ENCODE results near the gene ZNF638. TPM values are rescaled to one million over a fixed set of nuclear protein-coding genes. Genes with fewer than 3 reads are reported as not detected.

ZNF638 gene
- total and polyA plus RNA-seq, 10 of the 15 experiments (the other 5 are each of a cell fraction or from before 2014, with no cell fraction given), result 37.6 to 133 (median 64.5) TPM

GRCh38 chr2:71483246-71483645 is 151.7 kb downstream of the ZNF638 start (continued):
- no peak for TF ChIP-seq NR2C1 (IDR thresholded peaks at IDR 0.05)

- ChIA-PET CTCF (no interaction called here), POLR2A (no interaction called here), SMC1A (ENCODE audit: uncharacterized antibody, unreplicated experiment) (no interaction called here), RAD21 (ENCODE audit: unreplicated experiment) (no interaction called here)
- DNase-seq (ENCODE audit: low read depth, low spot score) (no peak), FAIRE-seq (no peak), ATAC-seq (no peak)
- TF ChIP-seq FOXK2 (IDR thresholded peaks at IDR 0.05), result no peak
- no peak for TF ChIP-seq JUNB (IDR thresholded peaks at IDR 0.05)
- TF ChIP-seq ZNF592 (IDR thresholded peaks at IDR 0.05), result no peak
- TF ChIP-seq RCOR1 (conservative IDR thresholded peaks at IDR 0.05; ENCODE audit: low read depth, low read length), result no peak
- TF ChIP-seq USF1 (IDR thresholded peaks at IDR 0.05; ENCODE audit: borderline replicate concordance, extremely low read length, insufficient read depth, low read depth, low read length), result no peak
- TF ChIP-seq ZNF274 (IDR thresholded peaks at IDR 0.05; ENCODE audit: insufficient read depth, insufficient read length), result no peak
- TF ChIP-seq LARP7 (IDR thresholded peaks at IDR 0.05), result no peak
- Histone ChIP-seq H3K79me2 (ENCODE audit: control insufficient read depth, insufficient read depth, low read length) (no peaks in the 10 kb centered on the region), H3K36me3 (ENCODE audit: control insufficient read depth in 2 of 2, insufficient read depth in 2 of 2, low read length in 1 of 2) (no peaks in the 10 kb centered on the region), H3K4me2 (ENCODE audit: control insufficient read depth, insufficient read depth) (no peak overlapping the region), H3K4me1 (ENCODE audit: control insufficient read depth, insufficient read depth, low read length) (no peaks in the 10 kb centered on the region), H3K9ac (ENCODE audit: control insufficient read depth, insufficient read depth, low read length) (no peak overlapping the region), H3K27ac (ENCODE audit: control insufficient read depth, insufficient read depth) (no peak overlapping the region), H3K4me3 (no peak overlapping the region), H3K9me3 (replicated peaks; ENCODE audit: control insufficient read depth, insufficient read depth, low read length) (no peaks in the 10 kb centered on the region), H3K27me3 (replicated peaks in 1 of 2; ENCODE audit: control insufficient read depth in 2 of 2, insufficient read depth in 2 of 2, low read length in 1 of 2) (peaks cover 0 to 2% of the 10 kb centered on the region in 2 experiments; a peak in 1 of 4 replicates), H2AFZ (ENCODE audit: control insufficient read depth, low read depth, low read length) (no peak overlapping the region), H4K20me1 (ENCODE audit: control insufficient read depth, insufficient read depth) (no peaks in the 10 kb centered on the region)
- in situ Hi-C loops (cut with MboI) (no loop called here), intact Hi-C loops (cut with micrococcal nuclease; ENCODE audit: unreplicated experiment) (no loop called here)
- no TSS peak for BruUV-seq (replicated peaks)
- 0% methylated on average over 2 of the region's 2 CpGs for WGBS (ENCODE audit: insufficient coverage, insufficient replicate concordance, low lambda C conversion rate, missing lambda C conversion rate)
These were observed 152.8 kb downstream of the ZNF638 start for GRCh38 chr2:71484354-71484753.

Small RNA genes within 50 kb of the gene (small RNA-seq; reads per million reads assigned to genes)
- not detected for gene RNU6-105P

Other genes starting within 250 kb of the ZNF638 start
- gene MCEE, start 201.6 kb upstream of the ZNF638 start, total RNA-seq (2014; rRNA removed), result 19.3 and 23.5 TPM in 2 replicates
- 17.1 and 18.0 TPM in 2 replicates for gene MCEE, start 201.6 kb upstream of the ZNF638 start, total RNA-seq (2014; rRNA removed; fragmentation: Illumina TruSeq; extraction: Trizol)
- 14.4 and 17.3 TPM in 2 replicates for gene MCEE, start 201.6 kb upstream of the ZNF638 start, total RNA-seq (2021)
- gene MCEE, start 201.6 kb upstream of the ZNF638 start, polyA plus RNA-seq (2011; rRNA removed), result 19.0 and 24.1 TPM in 2 replicates
- 19.3 and 23.2 TPM in 2 replicates for gene MCEE, start 201.6 kb upstream of the ZNF638 start, polyA plus RNA-seq (2014; fragmentation: Illumina TruSeq; extraction: Trizol)
- 10 to 100 TPM; 43.6 to 63.4 TPM for gene MCEE, start 201.6 kb upstream of the ZNF638 start, polyA plus RNA-seq (2014; fragmentation: Nextera tagmentation; extraction: Ambion mirVana)
- 21.3 and 22.4 TPM in 2 replicates for gene MCEE, start 201.6 kb upstream of the ZNF638 start, polyA plus RNA-seq (2014; rRNA removed)
- gene MCEE, start 201.6 kb upstream of the ZNF638 start, polyA plus RNA-seq (2016; fragmentation: Nextera tagmentation; extraction: Ambion mirVana), result 10 to 100 TPM; 37.7 to 41.9 TPM
- gene MPHOSPH10, start 201.1 kb upstream of the ZNF638 start, total RNA-seq (2014; rRNA removed), result 27.7 and 34.3 TPM in 2 replicates
- gene MPHOSPH10, start 201.1 kb upstream of the ZNF638 start, total RNA-seq (2014; rRNA removed; fragmentation: Illumina TruSeq; extraction: Trizol), result 39.7 and 43.0 TPM in 2 replicates
- 36.4 and 42.3 TPM in 2 replicates for gene MPHOSPH10, start 201.1 kb upstream of the ZNF638 start, total RNA-seq (2021)
- 23.8 and 38.7 TPM in 2 replicates for gene MPHOSPH10, start 201.1 kb upstream of the ZNF638 start, polyA plus RNA-seq (2011; rRNA removed)
- gene MPHOSPH10, start 201.1 kb upstream of the ZNF638 start, polyA plus RNA-seq (2014; fragmentation: Illumina TruSeq; extraction: Trizol), result 56.8 and 71.1 TPM in 2 replicates
- 10 to 100 TPM; 29.1 to 40.4 TPM for gene MPHOSPH10, start 201.1 kb upstream of the ZNF638 start, polyA plus RNA-seq (2014; fragmentation: Nextera tagmentation; extraction: Ambion mirVana)
- gene MPHOSPH10, start 201.1 kb upstream of the ZNF638 start, polyA plus RNA-seq (2014; rRNA removed), result 30.7 and 37.0 TPM in 2 replicates
- gene MPHOSPH10, start 201.1 kb upstream of the ZNF638 start, polyA plus RNA-seq (2016; fragmentation: Nextera tagmentation; extraction: Ambion mirVana), result 10 to 100 TPM; 44.9 to 46.9 TPM
- 0.17 and 0.33 TPM in 2 replicates for gene PAIP2B, start 104.7 kb upstream of the ZNF638 start, total RNA-seq (2014; rRNA removed)
- 0.27 and 0.28 TPM in 2 replicates for gene PAIP2B, start 104.7 kb upstream of the ZNF638 start, total RNA-seq (2014; rRNA removed; fragmentation: Illumina TruSeq; extraction: Trizol)
- gene PAIP2B, start 104.7 kb upstream of the ZNF638 start, total RNA-seq (2021), result 0.41 and 0.45 TPM in 2 replicates
- 0.79 and 1.2 TPM in 2 replicates for gene PAIP2B, start 104.7 kb upstream of the ZNF638 start, polyA plus RNA-seq (2011; rRNA removed)
- 0.37 and 0.40 TPM in 2 replicates for gene PAIP2B, start 104.7 kb upstream of the ZNF638 start, polyA plus RNA-seq (2014; fragmentation: Illumina TruSeq; extraction: Trizol)
- gene PAIP2B, start 104.7 kb upstream of the ZNF638 start, polyA plus RNA-seq (2014; fragmentation: Nextera tagmentation; extraction: Ambion mirVana), result under 1 TPM; 0.06 to 0.09 TPM
- 0.15 and 0.19 TPM in 2 replicates for gene PAIP2B, start 104.7 kb upstream of the ZNF638 start, polyA plus RNA-seq (2014; rRNA removed)
- under 1 TPM; 0.42 to 0.43 TPM for gene PAIP2B, start 104.7 kb upstream of the ZNF638 start, polyA plus RNA-seq (2016; fragmentation: Nextera tagmentation; extraction: Ambion mirVana)
- under 0.01 TPM in 1 of 2 replicates, not detected in the other for gene DYSF, start 121.8 kb downstream of the ZNF638 start, total RNA-seq (2014; rRNA removed)
- gene DYSF, start 121.8 kb downstream of the ZNF638 start, total RNA-seq (2014; rRNA removed; fragmentation: Illumina TruSeq; extraction: Trizol), result not detected in 2 replicates
- 0.03 and 0.05 TPM in 2 replicates for gene DYSF, start 121.8 kb downstream of the ZNF638 start, total RNA-seq (2021)
- 0.13 and 0.15 TPM in 2 replicates for gene DYSF, start 121.8 kb downstream of the ZNF638 start, polyA plus RNA-seq (2011; rRNA removed)
- gene DYSF, start 121.8 kb downstream of the ZNF638 start, polyA plus RNA-seq (2014; fragmentation: Illumina TruSeq; extraction: Trizol), result not detected in 2 replicates
- gene DYSF, start 121.8 kb downstream of the ZNF638 start, polyA plus RNA-seq (2014; fragmentation: Nextera tagmentation; extraction: Ambion mirVana), result not detected
- not detected in 2 replicates for gene DYSF, start 121.8 kb downstream of the ZNF638 start, polyA plus RNA-seq (2014; rRNA removed)
- not detected for gene DYSF, start 121.8 kb downstream of the ZNF638 start, polyA plus RNA-seq (2016; fragmentation: Nextera tagmentation; extraction: Ambion mirVana)

All from GM12878 (cell line).